AML-193 (cell line): ENCODE measurements around the gene PRSS48.
"Not testable (repeated sequence)": the region's sequence is repeated elsewhere in the genome, so short reads cannot be mapped to it uniquely, and the experiment has no call there.

ENCODE experiments used
- DNase-seq, 2 experiments: peaks; one replicate each; lab custom pipeline; 2025; lab: John Stamatoyannopoulos, UW

PRSS48 gene

DNA sequence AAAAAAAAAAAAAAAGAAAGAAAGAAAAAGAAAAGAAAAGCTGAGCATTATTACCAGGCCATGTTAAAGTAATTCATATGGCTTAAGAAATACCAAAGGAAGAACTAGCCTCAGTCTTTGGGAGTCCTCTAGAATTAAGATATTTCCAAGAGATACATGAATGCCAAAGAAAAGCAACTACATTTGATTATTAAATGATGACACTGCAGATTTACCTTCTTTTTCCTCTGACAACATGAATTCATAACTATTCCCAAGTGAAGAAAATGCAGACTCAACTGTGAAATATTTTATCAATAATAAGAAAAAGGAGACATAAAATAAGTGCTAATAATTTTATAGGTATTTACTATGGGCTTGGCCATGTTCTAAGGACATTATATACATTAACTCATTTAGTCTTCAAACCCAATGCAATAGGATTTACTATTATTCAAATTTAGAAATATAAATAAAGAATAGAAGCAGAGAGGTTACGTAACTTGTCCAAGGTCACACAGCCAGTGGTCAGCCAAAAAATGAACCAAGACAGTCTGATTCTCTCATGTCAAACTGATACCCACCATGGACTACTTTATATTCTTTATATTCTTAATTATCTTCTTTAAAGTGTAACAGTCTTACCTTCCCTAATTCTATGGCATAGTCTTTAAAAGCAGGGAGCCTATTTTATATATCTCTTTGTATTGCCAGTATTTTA, 41.5 kb downstream of the PRSS48 start:
- no peak for DNase-seq

- no peak for DNase-seq
These were observed 42.5 kb downstream of the PRSS48 start for GRCh38 chr4:151319490-151319889.

- no peak for DNase-seq
These were observed 44.6 kb downstream of the PRSS48 start for GRCh38 chr4:151321586-151321985.

DNA sequence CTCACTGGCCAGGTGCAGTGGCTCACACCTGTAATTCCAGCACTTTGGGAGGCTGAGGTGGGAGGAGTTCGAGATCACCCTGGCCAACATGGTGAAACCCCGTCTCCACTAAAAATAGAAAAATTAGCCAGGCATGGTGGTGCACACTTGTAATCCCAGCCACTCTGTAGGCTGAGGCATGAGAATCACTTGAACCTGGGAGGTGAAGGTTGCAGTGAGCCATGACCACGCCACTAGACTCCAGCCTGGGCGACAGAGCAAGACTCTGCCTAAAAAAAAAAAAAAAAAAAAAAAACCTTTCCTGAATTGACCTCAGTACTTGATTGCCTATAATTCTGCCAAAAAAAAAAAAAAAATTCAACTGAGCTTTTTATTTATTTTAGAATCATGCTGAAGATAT, 45.2 kb downstream of the PRSS48 start:
- not testable (repeated sequence) for DNase-seq

DNA sequence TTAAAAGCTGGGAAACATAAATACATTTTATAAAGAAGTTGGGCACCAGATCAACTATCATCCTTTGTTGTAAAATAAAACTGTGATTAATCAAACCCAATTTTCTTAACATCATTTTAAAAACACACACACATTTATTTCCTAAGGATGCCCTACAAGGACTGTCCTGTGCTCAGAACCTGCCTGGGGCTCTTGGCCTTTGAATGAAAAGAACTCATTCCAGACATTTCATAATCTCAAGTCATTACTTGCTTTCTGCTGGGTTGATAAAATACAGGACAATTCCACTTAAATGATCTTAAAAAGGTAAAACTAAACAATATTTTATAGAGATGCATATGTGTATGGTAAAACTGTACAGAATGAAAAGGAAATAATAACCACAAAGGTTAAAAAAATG, 45.6 kb downstream of the PRSS48 start:
- no peak for DNase-seq

GRCh38 chr4:151323667-151324066, 46.7 kb downstream of the PRSS48 start:
- no peak for DNase-seq

DNA sequence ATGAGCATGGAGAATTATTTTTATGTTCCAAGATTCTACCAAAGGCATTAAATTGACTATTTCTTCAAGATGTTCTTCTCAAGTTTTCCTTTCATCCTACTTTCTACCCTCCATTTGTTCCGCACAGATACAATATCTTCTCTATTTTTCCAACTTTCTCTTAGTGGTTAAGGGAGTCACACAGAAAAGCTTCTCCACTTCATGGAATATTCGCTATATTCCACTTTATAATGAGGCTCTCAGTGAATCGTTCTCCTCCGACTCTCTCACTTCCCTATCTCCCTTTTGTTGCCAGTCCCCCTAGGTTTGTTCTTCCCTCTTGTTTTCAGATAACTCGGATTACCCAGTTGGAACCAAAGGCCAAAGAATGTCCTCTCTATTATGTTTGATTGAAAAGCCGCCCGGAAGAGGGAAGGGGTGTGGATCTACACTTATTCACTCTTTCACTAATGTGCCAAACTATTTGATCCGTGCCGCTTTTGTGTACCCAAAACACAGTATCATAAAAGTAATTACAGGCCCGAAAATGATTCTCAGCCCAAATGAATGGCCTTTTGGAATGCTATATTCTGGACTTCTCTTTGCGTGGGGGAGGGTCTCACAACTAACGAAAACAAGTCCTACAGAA, 47.3 kb downstream of the PRSS48 start:
- no peak for DNase-seq

- DNase-seq: no peak
These were observed 47.8 kb downstream of the PRSS48 start for GRCh38 chr4:151324752-151325110.

GRCh38 chr4:151325111-151325948, 48.4 kb downstream of the PRSS48 start, which contains the start of gene SH3D19:
TSS of gene SH3D19 (minus strand) at chr4:151325605. CDS start at chr4:151325352, 253 bp downstream.
- no peak for DNase-seq

- no peak for DNase-seq
These were observed 48.9 kb downstream of the PRSS48 start for GRCh38 chr4:151325949-151326246.

DNA sequence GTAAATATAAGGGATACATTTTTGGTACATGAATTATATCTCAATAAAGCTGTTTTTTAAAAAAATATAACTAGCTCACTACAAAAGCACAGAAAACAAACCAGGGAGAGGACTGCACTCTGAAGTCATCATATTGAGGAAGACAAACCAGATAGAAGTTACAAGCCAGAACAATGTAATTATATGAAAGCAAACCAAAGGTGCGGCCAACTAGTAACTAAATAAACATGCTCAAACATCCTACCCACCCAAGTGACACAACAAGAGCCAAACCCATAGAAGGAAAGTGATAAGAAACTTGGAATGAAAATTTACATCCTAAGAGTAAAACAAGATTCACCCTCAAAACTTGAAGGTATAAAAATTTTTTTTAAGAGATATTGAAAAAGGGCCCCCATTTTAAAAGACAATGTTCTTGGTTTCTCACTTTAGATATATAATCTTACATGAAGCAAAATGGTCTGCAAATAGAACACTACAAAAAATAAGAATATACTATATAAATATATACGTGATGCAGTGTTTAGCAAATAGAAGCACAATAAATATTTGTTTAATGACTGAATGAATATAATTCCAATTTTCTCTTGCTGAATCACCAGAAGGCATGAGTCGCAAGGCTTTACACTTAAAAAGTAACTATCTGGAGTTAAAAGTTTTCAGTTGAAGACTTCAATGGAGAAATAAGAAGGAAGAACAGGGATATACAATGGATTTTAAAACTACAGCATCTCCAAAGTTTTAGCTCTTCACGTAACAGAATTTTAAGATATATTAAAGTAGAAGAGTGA, 52.5 kb downstream of the PRSS48 start:
- no peak for DNase-seq

DNA sequence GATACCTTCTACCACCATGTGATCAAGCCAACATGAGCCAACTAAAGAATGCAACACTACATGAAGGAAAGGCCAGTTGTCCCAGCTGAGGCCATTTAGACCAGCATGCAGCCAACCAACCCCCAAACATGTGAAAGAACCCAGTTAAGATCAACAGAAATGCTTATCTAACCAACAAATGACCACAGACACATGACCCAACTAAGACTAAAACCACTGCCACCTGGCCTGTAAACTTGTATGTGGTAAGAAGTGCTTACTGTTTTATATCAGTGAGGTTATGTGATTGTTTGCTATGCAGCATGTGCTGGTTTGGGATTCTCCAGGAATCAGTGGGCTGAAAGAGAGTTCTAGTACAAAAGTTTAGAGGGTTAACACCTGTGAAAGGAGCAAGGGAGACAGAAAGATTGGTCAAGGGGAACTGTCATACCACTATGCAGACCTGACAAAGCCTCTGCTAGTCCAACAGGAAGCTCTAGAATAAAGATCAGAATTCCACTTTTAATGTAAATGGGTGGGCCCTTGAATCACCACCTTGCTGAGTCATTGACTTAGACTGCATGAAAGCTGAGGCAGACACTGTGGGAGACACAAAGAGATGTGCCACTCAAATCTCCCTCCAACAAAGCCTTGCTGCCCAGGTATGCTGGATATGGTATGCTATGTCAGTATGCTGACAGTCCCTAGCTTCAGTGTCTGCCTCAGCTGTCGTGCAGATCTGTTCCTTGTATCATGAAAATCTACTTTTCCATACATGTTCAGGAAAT, 54.5 kb downstream of the PRSS48 start:
- no peak for DNase-seq

GRCh38 chr4:151339467-151339866, 62.5 kb downstream of the PRSS48 start:
- no peak for DNase-seq

DNA sequence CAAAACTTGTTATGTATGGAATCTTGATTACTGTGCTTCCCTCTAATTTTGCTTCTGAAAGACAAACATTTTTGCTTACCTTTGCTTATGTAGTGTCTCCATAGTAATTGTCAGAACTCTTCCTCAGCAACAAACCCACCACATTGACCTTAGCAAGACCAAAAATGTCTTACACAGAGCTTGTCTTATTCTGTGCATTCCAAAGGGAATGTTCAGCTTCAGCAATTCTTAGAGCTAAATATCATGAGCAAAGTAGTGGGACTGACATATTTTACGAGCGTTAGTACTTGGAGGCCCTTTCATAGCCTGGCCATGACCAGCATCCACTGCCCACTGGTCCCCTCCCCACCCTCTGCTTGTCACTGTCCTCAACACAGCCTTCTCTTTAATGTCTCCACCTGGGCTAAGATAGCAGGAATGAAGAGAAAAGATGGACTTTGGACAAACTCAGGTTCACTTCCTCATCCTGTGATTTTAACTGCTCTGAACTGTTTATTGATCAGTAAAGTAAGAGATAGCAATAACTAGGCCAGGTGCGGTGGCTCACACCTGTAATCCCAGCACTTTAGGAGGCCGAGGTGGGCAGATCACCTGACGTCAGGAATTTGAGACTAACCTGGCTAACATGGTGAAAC, 63.9 kb downstream of the PRSS48 start:
- DNase-seq: no peak
